A549 treated with ZK216348 at 1 μM for 4 hours (cell line): ENCODE results near the gene FOSL1. TPM values are rescaled to one million over a fixed set of nuclear protein-coding genes. Genes with fewer than 3 reads are reported as not detected.

Experiments used
- total RNA-seq: library from RNA; stranded (reverse); fragments of 200-300 nt; extraction: Qiagen RNA extraction; gene quantifications from 5 replicates; pipeline ENCODE4 v1.2.3, GENCODE V29; 2022; ENCODE audit warnings: low read depth

The FOSL1 gene
- total RNA-seq: 132 to 214 TPM (median 155 TPM) in 5 replicates

GRCh38 chr11:65900125-65900898, at the start of gene FOSL1:
FOSL1 (minus strand) TSS chr11:65900388; CDS start chr11:65900339, 49 bp downstream.

GRCh38 chr11:65945430-65945911, 45.3 kb upstream of the FOSL1 start, which contains the start of gene TSGA10IP:
TSGA10IP (plus strand) TSS chr11:65945480; CDS start chr11:65945676, 196 bp downstream.

GRCh38 chr11:65919141-65919572, 19.0 kb upstream of the FOSL1 start, which contains the start of gene DRAP1:
DRAP1 (plus strand) TSS chr11:65919426; CDS start chr11:65919502, 76 bp downstream.

GRCh38 chr11:65918211-65919140, 18.3 kb upstream of the FOSL1 start, which contains the start of gene C11orf68:
C11orf68 (minus strand) TSS chr11:65919062; CDS start chr11:65919031, 31 bp downstream.

GRCh38 chr11:65890324-65891218, 9.6 kb downstream of the FOSL1 start, which contains the start of gene CCDC85B:
CCDC85B (plus strand) TSS chr11:65890673; CDS start chr11:65890784, 111 bp downstream.

GRCh38 chr11:65888163-65888814, 11.9 kb downstream of the FOSL1 start, which contains the start of gene FIBP:
FIBP (minus strand) TSS chr11:65888471; CDS start chr11:65888418, 53 bp downstream.

GRCh38 chr11:65879617-65880016, 20.6 kb downstream of the FOSL1 start, which contains the start of gene CTSW:
CTSW (plus strand) TSS chr11:65879837; CDS start chr11:65879855, 18 bp downstream.

GRCh38 chr11:65872586-65873317, 27.4 kb downstream of the FOSL1 start, which contains the start of gene EFEMP2:
EFEMP2 (minus strand) TSS chr11:65872800; CDS start chr11:65872354, 446 bp downstream.

GRCh38 chr11:65860278-65861164, 39.7 kb downstream of the FOSL1 start, which contains the start of gene MUS81:
MUS81 (plus strand) TSS chr11:65860433; CDS start chr11:65860754, 321 bp downstream.

GRCh38 chr11:65857853-65858680, 42.1 kb downstream of the FOSL1 start, which contains the start of gene CFL1:
CFL1 (minus strand) TSS chr11:65858180; CDS start chr11:65858099, 81 bp downstream.

Other genes with a start within 250 kb of the FOSL1 start
- 54.3 to 80.3 TPM (median 76.8 TPM) in 5 replicates for gene RELA, start 237.5 kb downstream of the FOSL1 start, total RNA-seq
- gene KAT5, start 188.1 kb downstream of the FOSL1 start, total RNA-seq: 35.6 to 53.4 TPM (median 50.5 TPM) in 5 replicates
- 23.0 to 58.3 TPM (median 43.6 TPM) in 5 replicates for gene RNASEH2C, start 179.6 kb downstream of the FOSL1 start, total RNA-seq
- 6.0 to 13.9 TPM (median 11.2 TPM) in 5 replicates for gene AP5B1, start 119.4 kb downstream of the FOSL1 start, total RNA-seq
- gene OVOL1, start 113.3 kb downstream of the FOSL1 start, total RNA-seq: 0.08 to 0.15 TPM (median 0.09 TPM) in 3 of 5 replicates, not detected in the others
- gene SNX32, start 66.4 kb downstream of the FOSL1 start, total RNA-seq: not detected in 5 replicates
- 1,889 to 2,400 TPM (median 2,225 TPM) in 5 replicates for gene CFL1, start 42.2 kb downstream of the FOSL1 start, total RNA-seq
- 23.9 to 43.5 TPM (median 31.9 TPM) in 5 replicates for gene MUS81, start 40.0 kb downstream of the FOSL1 start, total RNA-seq
- gene EFEMP2, start 27.6 kb downstream of the FOSL1 start, total RNA-seq: 0.92 to 1.8 TPM (median 1.4 TPM) in 5 replicates
- gene CTSW, start 20.6 kb downstream of the FOSL1 start, total RNA-seq: 0.20 TPM in 1 of 5 replicates, not detected in the others
- 62.6 to 93.4 TPM (median 84.9 TPM) in 5 replicates for gene FIBP, start 11.9 kb downstream of the FOSL1 start, total RNA-seq
- 20.0 to 52.5 TPM (median 49.0 TPM) in 5 replicates for gene CCDC85B, start 9.7 kb downstream of the FOSL1 start, total RNA-seq
- 27.1 to 54.3 TPM (median 50.1 TPM) in 5 replicates for gene C11orf68, start 18.7 kb upstream of the FOSL1 start, total RNA-seq
- gene DRAP1, start 19.0 kb upstream of the FOSL1 start, total RNA-seq: 158 to 325 TPM (median 225 TPM) in 5 replicates
- gene TSGA10IP, start 45.1 kb upstream of the FOSL1 start, total RNA-seq: not detected in 5 replicates
- gene SART1, start 61.3 kb upstream of the FOSL1 start, total RNA-seq: 43.2 to 70.5 TPM (median 61.2 TPM) in 5 replicates
- 36.9 to 46.3 TPM (median 39.5 TPM) in 5 replicates for gene EIF1AD, start 101.8 kb upstream of the FOSL1 start, total RNA-seq
- 370 to 493 TPM (median 487 TPM) in 5 replicates for gene BANF1, start 102.1 kb upstream of the FOSL1 start, total RNA-seq
- not detected in 5 replicates for gene CST6, start 111.6 kb upstream of the FOSL1 start, total RNA-seq
- gene CATSPER1, start 126.1 kb upstream of the FOSL1 start, total RNA-seq: 1.2 to 2.4 TPM (median 2.1 TPM) in 5 replicates
- gene GAL3ST3, start 148.8 kb upstream of the FOSL1 start, total RNA-seq: not detected in 5 replicates
- 166 to 198 TPM (median 173 TPM) in 5 replicates for gene SF3B2, start 152.0 kb upstream of the FOSL1 start, total RNA-seq
- gene PACS1, start 169.9 kb upstream of the FOSL1 start, total RNA-seq: 54.8 to 98.9 TPM (median 79.2 TPM) in 5 replicates